Measurements from ENCODE around the gene PPP6R2.

DNA sequence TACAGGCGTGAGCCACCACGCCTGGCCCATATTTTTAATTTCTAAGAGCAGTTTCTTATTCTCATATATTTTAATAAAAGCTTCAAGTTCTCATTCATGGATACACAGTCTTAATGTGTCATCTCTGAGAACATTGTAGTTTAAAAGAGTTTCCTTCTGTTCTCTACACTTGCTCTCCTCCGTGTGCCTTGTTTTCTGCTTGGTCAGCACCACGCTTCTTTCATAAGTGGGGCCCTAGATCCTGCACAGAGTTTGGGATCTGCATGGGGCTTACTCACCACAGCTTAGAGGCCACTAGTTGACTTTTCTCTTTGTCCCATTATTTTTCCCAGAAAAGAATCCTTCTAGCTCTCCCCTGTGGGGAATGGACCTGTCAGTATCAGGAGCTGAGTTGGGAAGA, 58.8 kb downstream of the PPP6R2 start:
- TF ChIP-seq JAZF1 (CRISPR knock-in tag; IDR thresholded peaks at IDR 0.05) = no peak
- TF ChIP-seq NFYB (CRISPR knock-in tag; conservative IDR thresholded peaks at IDR 0.05; ENCODE audit: low read depth) = no peak
- no peak for TF ChIP-seq RELA (CRISPR knock-in tag; IDR thresholded peaks at IDR 0.05; ENCODE audit: borderline replicate concordance)
- TF ChIP-seq ZNF396 (CRISPR knock-in tag; IDR thresholded peaks at IDR 0.05; ENCODE audit: borderline replicate concordance) = no peak
- TF ChIP-seq, protein P1, sequence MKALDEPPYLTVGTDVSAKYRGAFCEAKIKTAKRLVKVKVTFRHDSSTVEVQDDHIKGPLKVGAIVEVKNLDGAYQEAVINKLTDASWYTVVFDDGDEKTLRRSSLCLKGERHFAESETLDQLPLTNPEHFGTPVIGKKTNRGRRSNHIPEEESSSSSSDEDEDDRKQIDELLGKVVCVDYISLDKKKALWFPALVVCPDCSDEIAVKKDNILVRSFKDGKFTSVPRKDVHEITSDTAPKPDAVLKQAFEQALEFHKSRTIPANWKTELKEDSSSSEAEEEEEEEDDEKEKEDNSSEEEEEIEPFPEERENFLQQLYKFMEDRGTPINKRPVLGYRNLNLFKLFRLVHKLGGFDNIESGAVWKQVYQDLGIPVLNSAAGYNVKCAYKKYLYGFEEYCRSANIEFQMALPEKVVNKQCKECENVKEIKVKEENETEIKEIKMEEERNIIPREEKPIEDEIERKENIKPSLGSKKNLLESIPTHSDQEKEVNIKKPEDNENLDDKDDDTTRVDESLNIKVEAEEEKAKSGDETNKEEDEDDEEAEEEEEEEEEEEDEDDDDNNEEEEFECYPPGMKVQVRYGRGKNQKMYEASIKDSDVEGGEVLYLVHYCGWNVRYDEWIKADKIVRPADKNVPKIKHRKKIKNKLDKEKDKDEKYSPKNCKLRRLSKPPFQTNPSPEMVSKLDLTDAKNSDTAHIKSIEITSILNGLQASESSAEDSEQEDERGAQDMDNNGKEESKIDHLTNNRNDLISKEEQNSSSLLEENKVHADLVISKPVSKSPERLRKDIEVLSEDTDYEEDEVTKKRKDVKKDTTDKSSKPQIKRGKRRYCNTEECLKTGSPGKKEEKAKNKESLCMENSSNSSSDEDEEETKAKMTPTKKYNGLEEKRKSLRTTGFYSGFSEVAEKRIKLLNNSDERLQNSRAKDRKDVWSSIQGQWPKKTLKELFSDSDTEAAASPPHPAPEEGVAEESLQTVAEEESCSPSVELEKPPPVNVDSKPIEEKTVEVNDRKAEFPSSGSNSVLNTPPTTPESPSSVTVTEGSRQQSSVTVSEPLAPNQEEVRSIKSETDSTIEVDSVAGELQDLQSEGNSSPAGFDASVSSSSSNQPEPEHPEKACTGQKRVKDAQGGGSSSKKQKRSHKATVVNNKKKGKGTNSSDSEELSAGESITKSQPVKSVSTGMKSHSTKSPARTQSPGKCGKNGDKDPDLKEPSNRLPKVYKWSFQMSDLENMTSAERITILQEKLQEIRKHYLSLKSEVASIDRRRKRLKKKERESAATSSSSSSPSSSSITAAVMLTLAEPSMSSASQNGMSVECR (CRISPR knock-in tag; IDR thresholded peaks at IDR 0.05; ENCODE audit: borderline replicate concordance) = no peak
- TF ChIP-seq SP1 (CRISPR knock-in tag; conservative IDR thresholded peaks at IDR 0.05) = no peak
- TF ChIP-seq, protein P2, sequence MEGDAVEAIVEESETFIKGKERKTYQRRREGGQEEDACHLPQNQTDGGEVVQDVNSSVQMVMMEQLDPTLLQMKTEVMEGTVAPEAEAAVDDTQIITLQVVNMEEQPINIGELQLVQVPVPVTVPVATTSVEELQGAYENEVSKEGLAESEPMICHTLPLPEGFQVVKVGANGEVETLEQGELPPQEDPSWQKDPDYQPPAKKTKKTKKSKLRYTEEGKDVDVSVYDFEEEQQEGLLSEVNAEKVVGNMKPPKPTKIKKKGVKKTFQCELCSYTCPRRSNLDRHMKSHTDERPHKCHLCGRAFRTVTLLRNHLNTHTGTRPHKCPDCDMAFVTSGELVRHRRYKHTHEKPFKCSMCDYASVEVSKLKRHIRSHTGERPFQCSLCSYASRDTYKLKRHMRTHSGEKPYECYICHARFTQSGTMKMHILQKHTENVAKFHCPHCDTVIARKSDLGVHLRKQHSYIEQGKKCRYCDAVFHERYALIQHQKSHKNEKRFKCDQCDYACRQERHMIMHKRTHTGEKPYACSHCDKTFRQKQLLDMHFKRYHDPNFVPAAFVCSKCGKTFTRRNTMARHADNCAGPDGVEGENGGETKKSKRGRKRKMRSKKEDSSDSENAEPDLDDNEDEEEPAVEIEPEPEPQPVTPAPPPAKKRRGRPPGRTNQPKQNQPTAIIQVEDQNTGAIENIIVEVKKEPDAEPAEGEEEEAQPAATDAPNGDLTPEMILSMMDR (IDR thresholded peaks at IDR 0.05) = no peak
- TF ChIP-seq ZNF138 (CRISPR knock-in tag; conservative IDR thresholded peaks at IDR 0.05) = no peak
- no peak for TF ChIP-seq NR3C1 (CRISPR knock-in tag; conservative IDR thresholded peaks at IDR 0.05; ENCODE audit: low read depth)
